HG03565 (cell line): Measurements from ENCODE around the gene LMAN2L.

Experiments used
- ATAC-seq: cut with Tn5 transposase; IDR thresholded peaks from one replicate; pipeline ENCODE4 v1.9.1; 2021; ENCODE audit warnings: mild to moderate bottlenecking, moderate library complexity; ENCODE audit not compliant: unreplicated experiment

The LMAN2L gene

DNA sequence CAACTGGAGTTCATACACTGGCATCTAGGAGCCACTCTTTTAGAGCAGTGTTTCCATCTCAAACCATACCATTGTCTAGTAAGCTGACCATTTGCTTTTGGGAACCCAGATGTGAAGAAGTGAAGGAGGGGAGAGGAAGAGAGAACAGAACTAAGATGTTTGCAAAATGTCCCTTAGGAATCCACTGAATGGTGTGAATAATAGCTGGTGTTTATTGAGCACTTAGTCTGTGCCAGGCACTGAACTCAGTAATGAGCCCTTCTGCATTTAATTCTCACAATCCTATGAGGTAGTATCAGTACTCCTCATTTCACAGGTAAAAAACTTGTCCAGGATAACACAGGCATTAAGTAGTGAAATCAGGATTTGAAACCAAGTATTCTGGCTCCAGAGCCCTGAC lies 23.5 kb downstream of the LMAN2L start:
- no peak for ATAC-seq

DNA sequence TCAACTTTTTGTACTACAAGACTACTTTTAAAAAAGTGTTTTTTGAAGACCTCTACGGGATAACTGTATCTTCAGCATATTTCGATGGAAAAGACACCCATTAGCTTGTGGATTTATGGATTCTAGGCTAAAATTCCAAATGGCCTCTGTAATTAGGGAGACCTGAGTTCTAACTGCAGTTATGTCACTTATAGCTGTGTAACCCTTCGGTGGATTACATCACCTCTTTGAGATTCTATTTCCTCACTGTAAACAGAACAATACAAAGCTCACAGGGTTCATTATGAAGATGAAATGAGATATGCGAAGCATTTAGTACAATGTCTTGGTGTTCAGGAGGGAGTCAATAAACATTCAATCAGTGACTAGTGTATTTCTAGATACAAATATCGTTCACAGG lies 24.2 kb downstream of the LMAN2L start:
- ATAC-seq: no peak

DNA sequence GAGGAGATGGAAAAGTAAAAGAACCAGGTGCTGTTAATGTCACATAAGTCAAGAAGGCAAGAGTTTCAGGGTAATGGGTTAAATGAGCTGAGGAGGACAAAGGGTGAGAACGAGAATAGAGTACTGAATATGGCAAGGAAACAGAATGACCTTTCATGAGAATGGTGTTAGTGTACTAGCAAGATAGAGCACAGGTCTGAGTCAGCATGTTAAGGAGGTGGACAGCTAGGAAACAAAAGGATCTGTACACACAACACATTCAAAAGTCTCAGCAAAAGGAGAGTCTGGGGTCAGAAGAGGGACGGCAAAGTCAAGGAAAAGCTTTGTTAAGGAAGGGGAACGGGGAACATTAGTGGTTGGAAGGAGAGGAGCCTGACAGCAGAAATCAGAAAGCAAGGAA lies 28.9 kb downstream of the LMAN2L start:
- ATAC-seq: no peak

DNA sequence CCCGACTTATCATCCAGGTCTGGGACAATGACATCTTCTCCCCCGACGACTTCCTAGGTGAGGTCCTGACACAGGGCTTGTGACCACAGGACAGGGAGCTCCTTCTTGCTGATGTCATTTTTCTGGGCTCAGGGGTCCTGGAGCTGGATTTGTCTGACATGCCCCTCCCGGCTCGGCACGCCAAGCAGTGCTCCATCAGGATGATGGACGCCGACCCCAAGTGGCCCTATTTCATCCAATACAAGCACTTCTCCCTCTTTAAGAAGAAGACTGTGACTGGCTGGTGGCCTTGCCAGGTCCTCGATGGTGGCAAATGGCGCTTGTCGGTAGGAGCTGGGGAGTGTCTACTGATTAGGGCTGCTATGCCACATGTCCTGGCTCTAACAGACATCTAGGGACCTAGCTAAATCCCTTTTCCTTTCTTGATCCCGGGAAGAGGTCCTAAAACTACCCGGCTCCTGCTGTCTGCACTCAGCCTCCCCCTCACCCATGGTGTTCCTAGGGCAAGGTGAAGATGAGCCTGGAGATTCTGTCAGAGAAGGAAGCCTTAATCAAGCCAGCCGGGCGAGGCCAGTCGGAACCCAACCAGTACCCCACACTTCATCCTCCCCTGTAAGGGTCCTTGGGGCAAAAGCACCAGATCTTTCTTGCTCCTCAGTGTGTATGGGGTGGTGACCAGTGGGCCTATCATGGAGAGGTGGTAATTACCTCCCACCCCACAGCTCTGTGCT lies 36.7 kb downstream of the LMAN2L start:
- no peak for ATAC-seq

DNA sequence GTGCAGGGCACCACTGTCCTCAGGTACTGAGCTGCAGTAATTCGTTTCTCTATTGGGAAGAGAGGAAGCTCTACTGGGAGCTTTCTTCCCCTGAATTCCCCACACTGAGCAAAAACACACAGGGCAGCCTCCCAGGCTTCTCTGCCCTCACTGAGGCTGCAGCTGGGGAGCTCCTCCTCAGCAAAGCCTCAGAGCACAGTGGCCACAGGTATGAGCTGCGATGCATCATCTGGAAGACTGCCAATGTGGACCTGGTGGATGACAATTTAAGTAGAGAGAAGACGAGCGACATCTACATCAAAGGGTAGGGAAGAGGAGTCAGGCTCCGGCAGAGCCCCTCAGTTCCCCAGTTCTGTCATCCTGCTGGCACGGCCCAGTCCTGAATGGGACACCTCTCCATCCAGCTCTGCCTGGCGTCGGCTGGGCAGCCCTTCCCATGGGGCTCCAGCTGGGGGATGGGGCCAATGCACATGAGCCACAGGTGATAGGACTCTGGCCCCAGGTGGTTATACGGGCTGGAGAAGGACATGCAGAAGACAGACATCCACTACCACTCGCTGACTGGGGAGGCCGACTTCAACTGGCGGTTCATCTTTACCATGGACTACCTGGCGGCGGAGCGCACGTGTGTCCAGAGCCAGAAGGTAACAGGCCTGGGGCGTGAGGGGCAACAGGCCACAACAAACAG lies 37.6 kb downstream of the LMAN2L start:
- ATAC-seq: no peak

DNA sequence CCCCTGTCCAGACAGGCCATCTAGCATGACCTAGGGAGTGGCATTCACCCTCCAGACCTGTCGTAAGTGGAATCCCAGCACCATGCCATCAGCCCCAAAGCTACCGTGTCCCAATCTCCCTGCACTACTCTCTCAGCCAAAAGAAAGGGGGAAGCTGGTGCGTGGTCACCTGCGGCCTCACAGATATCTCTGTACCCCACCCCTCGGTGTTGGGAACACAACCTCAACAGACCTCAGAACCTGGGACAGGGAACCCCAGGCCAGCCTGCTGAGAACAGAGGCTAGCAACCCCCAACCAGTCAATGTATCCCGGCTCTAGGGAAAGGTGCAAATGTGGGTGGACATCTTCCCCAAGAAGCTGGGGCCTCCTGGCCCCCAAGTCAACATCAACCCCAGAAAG lies 38.2 kb downstream of the LMAN2L start:
- no peak for ATAC-seq

DNA sequence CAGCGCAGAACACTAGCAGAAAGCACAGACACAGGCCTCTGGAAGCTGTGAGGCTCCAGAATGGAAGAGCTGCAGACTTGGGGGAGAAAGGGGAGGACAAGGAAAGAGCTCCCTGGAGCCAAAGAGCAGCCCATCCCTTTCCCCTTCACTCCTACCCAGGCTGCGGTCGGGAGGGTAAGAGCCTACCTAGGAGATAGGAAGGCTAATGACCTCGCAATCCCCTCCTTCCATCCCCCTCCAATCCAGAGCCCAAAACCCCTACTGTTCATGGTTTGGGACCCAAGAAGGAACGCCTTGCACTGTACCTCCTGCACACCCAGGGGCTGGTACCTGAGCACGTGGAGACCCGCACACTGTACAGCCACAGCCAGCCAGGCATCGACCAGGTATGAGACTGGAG lies 39.8 kb downstream of the LMAN2L start:
- no peak for ATAC-seq

DNA sequence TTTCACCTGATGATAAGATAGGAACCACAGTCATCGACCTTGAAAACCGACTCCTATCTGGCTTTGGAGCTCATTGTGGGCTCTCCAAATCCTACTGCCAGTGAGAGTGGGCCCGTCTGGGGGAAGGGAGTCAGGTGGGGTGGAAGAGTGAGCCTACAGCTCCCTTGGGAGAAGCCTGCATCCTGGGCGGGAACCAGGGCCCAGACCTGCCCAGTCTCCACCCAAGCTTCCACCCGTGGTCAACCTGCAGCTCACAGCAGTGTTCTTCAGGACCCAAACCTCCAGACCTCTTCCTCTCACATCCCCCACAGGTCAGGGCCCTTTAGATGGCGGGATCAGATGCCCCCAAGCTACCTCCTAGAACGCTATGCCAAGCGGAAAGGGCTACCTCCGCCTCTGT lies 40.2 kb downstream of the LMAN2L start:
- no peak for ATAC-seq

DNA sequence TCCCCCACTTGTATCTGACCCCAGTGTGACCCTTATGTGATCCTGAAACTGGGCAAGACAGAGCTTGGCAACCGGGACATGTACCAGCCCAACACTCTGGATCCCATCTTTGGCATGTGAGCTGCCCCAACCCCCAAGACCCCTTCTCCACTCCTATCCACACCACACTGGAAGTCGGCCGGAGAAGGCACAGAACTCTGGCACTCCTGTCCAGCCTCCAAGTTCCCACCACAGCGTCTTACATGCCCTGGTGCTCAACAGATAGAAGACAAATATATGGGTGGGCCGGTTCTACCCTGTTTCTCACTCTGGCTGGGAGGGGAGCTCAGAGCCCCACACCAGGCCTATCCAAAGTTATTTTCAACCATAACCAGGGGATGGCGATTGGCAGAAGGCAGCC lies 40.8 kb downstream of the LMAN2L start:
- no peak for ATAC-seq

DNA sequence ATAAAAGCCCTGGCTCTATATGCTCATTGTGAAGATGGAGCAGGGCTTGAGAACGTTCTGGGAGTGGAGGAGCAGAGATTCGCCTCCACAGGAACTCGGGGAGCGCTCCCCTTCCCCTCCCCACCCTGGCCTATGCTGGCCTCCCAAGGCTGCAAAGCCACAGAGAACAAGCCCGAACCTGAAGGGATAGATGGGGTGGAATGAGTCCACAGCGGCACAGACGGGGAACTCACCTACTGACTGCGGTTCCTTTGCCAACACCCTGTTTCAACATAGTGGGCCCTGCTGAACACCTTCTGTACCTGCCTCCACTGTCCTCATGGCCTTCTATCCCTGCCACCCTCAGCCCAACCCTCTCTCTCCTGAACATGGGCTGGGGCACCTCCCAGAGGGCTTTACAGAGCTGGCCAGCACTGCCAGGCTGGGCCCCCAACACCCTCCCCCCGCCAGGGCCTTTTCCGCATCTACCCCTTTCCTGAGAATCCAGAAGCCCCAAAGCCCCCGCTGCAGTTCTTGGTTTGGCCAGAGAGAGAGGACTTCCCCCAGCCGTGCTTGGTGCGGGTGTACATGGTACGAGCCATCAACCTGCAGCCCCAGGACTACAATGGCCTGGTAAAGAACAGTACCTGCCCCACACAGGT lies 41.5 kb downstream of the LMAN2L start:
- no peak for ATAC-seq

DNA sequence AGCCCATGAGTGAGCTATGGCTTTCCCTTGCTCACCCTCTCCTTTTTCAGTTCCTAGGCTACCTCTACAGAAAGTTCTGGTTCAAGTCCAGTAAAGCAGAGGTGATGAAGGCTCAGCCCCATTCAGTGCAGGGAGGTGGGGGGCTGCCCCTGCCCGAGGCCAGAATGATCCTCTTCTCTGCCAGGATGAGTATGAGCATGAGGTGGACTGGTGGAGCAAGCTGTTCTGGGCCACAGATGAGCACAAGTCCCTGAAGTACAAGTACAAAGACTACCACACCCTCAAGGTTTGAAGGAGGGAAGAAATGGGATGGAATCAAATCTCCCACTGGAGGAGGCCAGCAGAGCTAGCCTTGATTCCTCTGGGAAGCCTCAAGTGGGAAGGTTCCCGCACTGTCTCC lies 42.4 kb downstream of the LMAN2L start:
- no peak for ATAC-seq

DNA sequence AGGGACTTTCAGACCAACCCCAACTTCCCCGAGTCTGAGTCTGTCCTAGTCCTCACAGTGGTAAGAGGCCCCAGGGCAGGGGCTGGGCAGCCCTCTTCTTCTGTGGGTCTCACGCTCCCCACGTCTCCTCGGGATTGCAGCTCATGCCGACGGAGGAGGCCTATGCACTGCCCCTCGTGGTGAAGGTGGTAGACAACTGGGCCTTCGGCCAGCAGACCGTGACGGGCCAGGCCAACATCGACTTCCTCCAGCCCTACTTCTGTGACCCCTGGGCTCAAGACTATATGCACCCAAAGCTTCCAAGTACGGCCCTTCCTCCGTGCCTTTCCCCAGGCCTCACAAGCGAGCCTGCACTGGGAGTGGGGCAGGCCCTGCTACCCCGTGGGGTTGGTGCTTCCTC lies 44.3 kb downstream of the LMAN2L start:
- ATAC-seq: no peak

DNA sequence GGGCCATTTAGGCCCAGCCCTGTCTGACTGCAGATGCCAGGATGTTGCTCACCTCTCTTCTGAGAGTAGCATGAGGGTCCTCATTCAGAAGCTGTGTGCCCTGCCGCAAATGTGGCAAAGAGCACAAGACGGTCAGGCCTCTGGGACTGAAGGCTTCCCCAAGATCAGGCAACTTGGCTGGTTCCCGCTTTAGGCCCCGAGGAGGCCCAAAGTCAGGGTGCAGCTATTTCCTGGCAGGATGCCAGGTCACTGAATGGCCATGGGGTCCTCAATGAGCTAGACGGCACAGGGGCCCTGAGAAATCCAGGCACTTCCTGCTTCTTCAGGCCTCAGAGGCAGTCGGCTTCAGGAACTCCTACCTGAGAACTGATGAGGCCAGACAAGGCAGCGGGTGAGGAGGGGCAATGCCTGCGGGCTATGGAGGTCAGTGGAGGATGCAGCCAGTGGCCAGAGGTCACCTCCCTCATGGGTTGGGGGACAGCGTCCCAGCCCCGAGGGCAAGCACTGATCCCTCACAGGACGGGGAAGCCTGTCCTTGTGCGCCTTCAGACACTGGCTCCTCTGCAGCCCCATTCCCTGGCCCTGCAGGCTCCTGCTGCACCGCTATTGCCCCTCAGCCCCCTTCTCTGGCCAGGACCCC lies 44.9 kb downstream of the LMAN2L start:
- ATAC-seq: no peak

DNA sequence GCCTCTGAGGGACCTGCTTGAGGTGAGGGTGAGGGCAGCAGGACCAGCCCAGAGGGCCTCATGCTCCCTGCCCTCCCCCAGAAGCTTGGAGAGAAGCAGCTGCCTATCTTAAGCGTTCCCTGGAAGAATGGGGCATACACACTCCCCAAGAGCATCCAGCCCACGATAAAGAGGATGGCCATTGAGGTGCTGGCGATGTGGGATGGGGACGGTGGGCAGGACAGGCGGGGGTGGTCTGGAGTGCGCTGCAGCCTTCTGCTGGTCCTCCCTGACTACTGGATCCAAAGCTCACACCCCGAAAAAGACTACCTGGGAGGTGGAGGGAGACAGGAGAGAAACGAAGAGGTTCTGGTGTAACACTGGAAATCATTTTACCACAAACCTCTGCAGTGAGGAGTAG lies 45.6 kb downstream of the LMAN2L start:
- ATAC-seq: no peak

DNA sequence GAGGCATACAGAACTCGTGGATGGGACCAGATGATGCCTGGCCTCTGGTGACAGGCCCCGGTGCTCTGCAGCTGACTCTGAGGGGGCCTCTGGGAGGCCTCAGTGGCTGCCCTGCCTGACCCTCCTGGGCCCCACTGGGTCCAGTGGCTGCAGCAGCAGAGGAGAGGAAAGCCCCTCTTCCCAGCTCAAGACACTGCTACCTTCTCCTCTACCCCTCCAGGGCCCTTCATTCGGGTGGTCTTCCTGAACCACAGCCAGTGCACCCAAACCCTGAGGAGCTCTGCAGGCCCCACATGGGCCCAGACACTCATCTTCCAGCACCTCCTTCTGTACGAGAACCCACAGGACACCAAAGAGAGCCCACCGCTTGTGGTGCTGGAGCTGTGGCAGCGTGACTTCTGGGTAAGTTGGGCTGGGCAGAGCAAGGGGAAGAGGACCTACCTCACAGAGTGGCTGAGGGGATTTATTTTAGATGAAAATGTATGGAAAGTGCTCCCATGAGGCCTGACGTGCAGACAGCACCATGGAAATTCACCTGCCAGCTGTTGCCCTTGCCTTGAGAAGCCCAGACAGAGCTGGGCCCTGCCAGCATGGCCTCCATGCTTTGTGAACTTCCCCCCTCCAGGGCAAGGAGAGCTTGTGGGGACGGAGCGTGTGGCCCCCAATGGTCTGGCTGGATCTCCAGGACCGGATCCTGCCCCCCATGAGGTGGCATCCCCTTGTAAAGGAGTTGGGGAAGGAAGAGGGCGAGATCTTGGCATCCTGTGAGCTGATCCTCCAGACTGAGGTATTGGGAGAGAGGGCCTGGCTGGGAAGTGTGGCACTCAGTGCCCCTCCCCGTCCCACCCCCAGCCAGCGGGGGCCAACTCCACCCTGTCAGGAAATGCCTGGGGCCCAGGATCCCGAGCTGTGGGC lies 46.3 kb downstream of the LMAN2L start:
- no peak for ATAC-seq

DNA sequence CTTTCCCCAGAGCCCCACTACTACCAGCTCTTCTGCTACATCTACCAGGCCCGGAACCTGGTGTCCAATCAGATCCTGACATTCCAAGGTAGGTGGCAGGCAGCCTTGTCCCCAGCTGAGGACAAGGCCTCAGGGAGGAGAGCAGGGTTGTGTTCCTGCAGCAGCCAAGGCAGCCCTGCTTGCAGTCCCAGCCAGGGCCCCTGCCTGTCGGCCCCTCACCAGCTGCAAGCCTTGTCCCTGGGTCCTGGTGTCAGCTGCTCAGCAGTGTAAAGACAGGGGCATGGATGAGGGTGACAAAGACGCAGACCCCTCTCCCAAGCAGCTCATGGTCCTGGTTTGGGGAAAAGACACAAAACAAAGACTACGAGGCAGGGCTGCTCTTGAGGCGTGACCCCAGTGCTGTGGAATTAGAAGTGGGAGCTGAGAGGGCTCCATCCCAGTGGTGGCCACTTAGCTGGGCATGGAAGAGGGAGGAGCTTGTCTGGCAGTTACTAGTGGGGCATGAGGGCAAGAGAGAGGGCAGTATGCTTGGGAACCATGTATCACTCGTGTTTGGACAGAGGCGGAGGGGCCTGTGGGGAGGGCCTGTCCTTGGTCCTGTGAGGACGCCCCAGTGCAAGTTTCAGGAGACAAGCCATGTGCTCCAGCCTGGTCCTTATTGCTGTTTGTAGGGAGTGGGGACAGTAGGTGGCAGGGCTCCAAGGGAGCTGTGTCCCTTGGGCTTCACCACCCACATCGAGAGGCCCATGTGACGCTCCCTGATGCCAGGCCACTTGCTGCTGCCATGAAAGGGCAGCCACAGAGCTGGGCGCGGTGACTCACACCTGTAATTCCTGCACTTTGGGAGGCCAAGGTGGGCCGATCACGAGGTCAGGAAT lies 47.5 kb downstream of the LMAN2L start:
- ATAC-seq: no peak

DNA sequence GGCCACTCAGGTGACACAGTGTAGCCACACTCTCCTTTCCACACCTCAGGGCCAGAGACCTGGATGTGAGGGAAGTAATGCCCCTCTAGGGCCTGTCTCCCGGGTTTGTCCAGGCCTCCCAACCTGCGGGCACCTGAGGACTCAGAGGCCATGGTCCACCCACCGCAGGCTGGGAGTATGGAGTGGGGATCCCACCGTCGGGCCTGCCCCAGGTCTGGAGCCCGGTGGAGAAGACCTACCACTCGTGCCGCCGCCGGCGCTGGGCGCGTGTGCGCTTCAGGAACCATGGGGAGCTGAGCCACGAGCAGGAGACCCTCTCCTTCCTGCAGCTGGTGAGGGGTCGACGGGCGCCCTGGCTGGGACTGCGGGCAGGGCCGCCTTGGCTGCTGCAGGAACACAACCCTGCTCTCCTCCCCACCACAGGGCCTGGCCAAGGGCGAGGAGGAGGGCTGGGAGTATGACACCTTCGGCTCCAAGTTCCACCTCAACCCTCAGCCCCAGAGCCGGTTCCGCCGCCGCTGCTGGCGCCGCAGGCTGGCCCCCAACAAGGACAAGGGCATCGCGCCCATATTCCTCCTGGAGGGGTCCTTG lies 48.7 kb downstream of the LMAN2L start:
- ATAC-seq: no peak

DNA sequence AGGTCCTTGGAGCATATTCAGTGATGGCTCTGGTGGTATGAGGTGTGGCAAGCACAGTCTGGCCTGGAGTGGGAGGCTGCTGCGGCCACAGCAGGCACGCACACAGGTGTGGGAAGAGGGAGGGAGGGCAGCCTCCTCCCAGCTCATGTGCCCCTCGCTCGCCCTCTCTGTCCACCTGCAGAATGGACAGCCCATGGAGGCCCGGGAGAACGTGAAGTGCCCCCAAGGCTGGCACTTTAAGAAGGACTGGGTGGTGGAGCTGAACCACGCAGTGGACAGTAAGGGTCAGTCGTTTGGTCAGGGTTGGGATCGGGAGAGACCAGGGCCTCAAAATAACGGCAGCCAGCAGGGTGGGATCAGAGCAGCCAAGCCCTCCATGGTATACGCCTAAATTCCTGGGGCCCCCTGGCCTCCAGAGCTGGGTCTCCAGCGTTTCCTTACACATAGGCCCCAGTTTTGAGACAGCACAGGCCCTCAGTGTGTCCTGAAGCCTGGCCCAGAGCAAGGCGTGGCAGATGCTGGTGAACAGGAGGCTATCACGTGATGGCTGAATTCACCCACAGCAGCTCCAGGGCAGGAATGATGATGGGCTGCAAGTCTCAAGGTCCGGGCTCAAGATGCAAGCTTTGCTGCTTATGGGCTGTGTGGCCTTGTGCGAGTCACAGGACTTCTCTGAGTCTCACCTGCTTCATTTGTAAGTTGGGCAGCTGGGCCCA lies 49.4 kb downstream of the LMAN2L start:
- ATAC-seq: no peak
